Activated T-cell treated with anti-CD3 and anti-CD28 coated beads for 48 hours (primary cell): Measurements from ENCODE around the gene MRPL17.

Source experiments
- DNase-seq: peaks from one replicate; pipeline ENCODE4 v3.0.0-alpha.2; 2020; ENCODE audit warnings: low read depth

The MRPL17 gene

DNA sequence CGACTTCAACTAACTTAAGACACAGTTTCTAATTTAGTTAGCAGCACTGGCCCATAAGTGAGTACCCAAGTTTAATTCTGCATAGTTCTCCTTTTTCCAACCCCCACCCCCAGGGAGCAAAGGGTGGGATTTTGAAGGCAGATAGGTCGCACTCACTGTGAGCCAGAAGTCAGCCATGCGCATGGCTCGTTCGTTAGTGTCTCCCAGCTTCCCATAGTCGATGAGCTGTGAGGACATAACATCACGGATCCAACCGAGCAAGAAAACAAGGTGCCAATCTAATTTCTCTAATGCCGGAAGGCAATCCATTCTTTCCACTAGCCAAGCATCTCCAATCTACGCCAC is 577 bp downstream of the MRPL17 start:
- DNase-seq = no peak

GRCh38 chr11:6681949-6682348 is 1.2 kb downstream of the MRPL17 start:
- no peak for DNase-seq

DNA sequence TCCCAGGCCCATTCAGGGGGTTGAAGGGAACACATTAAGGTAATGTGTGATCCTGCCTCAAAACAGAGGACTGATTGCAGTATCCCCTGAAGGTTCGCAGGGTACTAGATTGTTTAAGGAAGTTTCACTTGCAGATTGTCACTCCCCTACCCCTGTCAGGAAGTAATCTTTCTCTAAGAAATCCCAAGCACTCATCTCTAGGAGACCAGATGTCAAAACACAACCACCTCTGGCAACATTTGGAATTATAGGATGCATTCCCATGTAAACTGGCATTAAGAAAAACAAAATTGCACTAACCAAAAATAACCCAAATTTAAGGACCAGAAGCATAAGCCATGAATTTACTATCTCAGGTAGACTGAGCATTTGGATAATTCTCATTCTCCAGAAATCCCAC is 1.6 kb downstream of the MRPL17 start:
- no peak for DNase-seq

DNA sequence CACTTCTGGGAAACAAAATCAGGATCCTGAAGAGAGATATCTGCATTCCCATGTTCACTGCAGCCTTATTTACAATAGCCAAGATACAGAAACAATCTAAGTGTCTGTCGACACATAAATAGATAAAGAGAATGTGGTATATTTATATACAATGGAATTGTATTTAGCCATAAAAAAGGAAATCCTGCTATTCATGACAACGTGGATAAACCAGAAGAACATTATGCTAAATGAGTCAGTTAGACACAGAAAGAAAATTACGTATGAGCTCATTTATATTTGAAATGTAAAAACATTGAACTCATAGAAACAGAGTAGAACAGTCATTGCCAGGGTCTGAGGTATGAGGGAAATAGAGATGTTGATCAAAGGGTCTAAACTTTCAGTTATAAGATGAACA is 6.1 kb downstream of the MRPL17 start:
- no peak for DNase-seq

- DNase-seq = no peak
These were observed 8.3 kb downstream of the MRPL17 start for GRCh38 chr11:6674862-6675261.

- DNase-seq = no peak
These were observed 8.9 kb downstream of the MRPL17 start for GRCh38 chr11:6674219-6674597.

- no peak for DNase-seq
These were observed 9.5 kb downstream of the MRPL17 start for GRCh38 chr11:6673523-6674218.

GRCh38 chr11:6671991-6672390 is 11.1 kb downstream of the MRPL17 start:
- DNase-seq = no peak

GRCh38 chr11:6670202-6670830 is 12.8 kb downstream of the MRPL17 start:
- DNase-seq = no peak

- DNase-seq = no peak
These were observed 15.3 kb downstream of the MRPL17 start for GRCh38 chr11:6667733-6668374.

DNA sequence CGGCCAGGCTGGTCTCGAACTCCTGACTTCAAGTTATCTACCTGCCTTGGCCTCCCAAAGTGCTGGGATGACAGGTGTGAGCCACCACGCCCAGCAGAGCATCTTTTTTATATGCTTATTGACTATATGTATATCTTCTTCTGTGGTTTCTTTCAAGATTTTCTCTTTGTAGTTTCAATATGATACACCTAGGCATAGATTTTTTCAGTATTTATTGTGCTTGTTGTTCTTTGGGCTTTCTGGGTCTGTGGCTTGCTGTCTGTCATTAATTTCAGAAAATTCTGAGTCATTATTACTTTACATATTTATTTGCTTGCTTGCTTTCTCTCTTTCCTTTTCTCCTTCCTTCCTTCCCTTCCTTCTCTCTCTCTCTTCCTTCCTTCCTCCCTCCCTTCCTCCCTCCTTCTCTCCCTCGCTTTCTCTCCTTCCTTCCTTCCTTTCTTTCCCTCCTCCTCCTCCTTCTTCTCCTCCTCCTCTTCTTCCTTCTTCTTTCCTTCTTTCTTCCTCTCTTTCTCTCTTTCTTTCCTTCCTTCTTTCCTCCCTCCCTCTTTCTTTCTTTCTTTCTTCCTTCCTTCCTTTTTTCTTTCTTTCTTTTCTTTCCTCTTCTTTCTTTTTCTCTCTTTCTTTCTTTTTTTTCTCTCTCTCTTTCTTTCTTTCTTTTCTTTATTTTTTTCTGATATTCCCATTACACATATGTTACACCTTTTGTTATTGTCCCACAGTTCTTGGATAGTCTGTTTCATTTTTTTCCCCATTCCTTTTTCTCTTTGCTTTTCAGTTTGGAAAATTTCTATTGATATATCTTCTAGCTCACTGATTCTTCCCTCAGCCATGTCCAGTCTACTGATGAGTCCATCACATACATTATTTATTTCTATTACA is 16.6 kb downstream of the MRPL17 start:
- DNase-seq = no peak

- no peak for DNase-seq
These were observed 18.6 kb downstream of the MRPL17 start for GRCh38 chr11:6664551-6664950.

GRCh38 chr11:6663794-6664469 is 19.2 kb downstream of the MRPL17 start:
- no peak for DNase-seq

DNA sequence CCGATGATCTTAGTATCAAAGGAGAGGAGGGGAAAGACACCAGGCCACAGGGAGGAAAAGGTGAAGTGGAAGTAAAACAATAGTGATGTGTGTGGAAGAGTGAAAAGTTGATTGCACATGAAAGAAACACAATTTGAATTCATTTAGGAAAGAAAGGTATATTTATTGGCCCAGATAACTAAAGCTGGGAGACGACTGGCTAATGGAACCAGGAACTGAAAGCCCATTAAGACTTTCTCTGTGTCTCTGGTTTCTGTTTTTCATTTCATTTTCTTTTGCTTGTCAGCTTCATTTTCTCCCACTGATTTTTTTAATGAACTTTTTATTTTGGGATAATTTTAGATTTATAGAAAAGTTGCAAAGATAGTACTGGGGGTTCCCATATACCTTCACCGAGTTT is 22.4 kb downstream of the MRPL17 start:
- no peak for DNase-seq

DNA sequence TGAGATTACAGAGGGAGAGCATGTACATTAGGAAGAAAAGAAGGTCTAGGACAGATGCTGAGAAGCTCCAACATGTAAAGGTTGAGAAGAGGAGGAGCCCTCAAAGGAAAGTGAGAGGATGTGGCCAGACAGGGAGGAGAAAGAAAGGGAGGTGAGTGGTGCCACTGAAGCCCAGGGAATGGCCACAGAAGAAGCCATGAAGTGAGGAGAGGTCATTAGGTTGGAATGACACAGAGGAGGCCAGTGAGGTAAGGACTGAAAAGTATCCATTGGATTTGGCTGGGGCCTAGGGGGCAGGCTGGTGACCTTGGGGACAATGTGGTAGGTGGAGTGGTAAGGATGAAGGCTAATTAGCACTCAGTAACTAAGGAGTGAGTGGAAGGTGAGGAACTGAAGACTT is 24.5 kb downstream of the MRPL17 start:
- DNase-seq = no peak

DNA sequence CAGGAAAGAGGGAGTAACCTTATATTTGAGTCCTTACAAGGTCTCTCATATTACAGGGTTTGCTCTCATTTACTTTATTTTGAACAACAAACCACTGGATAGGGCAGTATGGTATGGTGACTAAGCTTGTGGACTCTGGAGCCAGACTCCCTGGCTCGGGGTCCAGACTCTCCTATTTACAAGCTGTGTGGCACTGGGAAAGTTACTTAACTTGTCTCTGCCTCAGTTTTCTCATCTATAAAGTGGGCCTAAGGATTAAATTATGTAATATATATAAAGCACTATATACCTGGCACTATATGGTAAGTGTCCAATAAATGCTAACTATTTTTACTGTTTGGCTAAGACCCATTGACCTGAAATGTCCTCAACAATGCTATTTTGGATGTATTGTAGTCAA is 25.8 kb downstream of the MRPL17 start:
- DNase-seq = no peak

- DNase-seq = no peak
These were observed 26.2 kb downstream of the MRPL17 start for GRCh38 chr11:6656936-6657335.

DNA sequence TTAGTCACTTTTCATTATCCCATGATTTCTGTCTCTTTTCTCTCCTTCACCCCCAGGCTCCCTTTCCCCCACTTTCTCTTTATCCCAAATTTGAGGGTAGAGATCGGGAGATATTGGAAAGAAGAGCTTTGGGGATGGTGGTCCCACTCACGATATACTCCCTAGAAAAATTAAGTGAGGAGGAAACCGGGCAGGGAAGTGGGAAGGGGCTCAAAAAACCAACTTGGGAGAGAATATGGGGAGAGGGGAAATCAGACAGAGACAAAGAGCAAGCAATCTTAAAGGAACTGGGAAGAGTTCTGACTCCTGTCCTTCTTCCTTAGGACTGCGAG is 26.6 kb downstream of the MRPL17 start:
- DNase-seq = no peak

DNA sequence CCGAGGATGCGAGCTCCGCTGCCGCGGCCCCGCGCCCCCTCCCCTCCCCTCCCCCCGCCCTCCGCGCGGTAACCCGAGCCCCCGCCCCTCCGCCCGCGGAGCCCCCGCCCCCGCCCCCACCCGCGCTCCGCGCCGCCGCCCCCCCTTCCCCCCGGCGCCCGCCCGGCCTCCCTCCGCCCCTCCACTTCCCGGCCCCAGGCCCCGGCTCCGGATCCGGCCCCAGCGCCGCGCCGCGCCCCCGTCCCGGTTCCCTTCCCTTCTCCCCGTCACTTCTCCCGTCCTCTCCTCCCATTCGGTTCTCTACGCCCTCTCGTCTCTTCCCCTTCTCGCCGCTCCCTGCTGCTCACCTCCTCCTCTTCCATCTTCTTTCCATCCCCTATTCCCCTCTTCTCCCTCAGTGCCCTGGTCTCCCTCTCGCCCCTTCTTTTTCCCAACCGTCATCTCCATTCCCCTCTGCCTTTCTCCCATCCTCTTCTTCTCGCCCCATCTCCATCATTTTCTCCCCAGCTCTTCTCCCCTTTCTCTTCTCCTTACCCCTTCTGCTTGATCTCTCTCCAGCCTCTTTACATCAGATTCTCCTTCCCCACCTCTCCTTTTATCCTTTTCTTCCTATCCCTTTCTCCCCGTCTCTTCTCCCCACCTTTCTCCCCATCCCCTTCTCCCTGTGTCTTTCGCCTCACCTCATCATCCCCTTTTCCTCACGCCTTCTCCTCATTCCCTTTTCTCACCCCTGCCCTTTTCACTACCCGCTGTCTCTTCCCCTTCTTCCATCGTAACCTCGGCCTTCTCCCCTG is 27.2 kb downstream of the MRPL17 start, which contains the start of gene DCHS1:
TSS of gene DCHS1 (minus strand) at position 20 of the 794 bp plus-strand sequence. CDS start 14,196 bp downstream, outside the sequence.
- DNase-seq = no peak

- no peak for DNase-seq
These were observed 27.9 kb downstream of the MRPL17 start for GRCh38 chr11:6655020-6655789.
